Testis (tissue), 3 donors: Measurements from ENCODE around the gene SERPINA10. TPM values are rescaled to one million over a fixed set of nuclear protein-coding genes. Genes with fewer than 3 reads are reported as not detected.

Experiments
- DNase-seq: peaks from one replicate; pipeline ENCODE4 v3.0.0-alpha.2; 2019
- H3K27ac ChIP-seq, 2 donors: fragments of 200-600 bp; sonication (generic); one replicate each; pipeline ENCODE4 v1.5.1; 2019
- H3K27me3 ChIP-seq: fragments of 200-600 bp; sonication (generic); one replicate; pipeline ENCODE4 v1.5.1; 2019
- H3K36me3 ChIP-seq: fragments of 200-600 bp; sonication (generic); one replicate; pipeline ENCODE4 v1.5.1; 2017; ENCODE audit warnings: low read depth; ENCODE audit errors: missing control alignments
- H3K4me1 ChIP-seq: fragments of 200-600 bp; sonication (generic); one replicate; pipeline ENCODE4 v1.5.1; 2019
- H3K4me3 ChIP-seq, 2 donors: fragments of 200-600 bp; sonication (generic); one replicate each; pipeline ENCODE4 v1.5.1; 2017 to 2019
- H3K9me3 ChIP-seq: fragments of 200-600 bp; sonication (generic); one replicate; pipeline ENCODE4 v1.5.1; 2017
- POLR2A ChIP-seq: fragments of 450-650 bp; IDR thresholded peaks from one replicate; pipeline ENCODE4 v1.6.1; 2017; ENCODE audit warnings: antibody characterized with exemption, mild to moderate bottlenecking, moderate library complexity
- WGBS, 2 donors: methylation state at CpG; one replicate each; pipeline ENCODE4 v1.1.5; 2018; 5-methylcytosine and 5-hydroxymethylcytosine counted together
- intact Hi-C: fragments of 100-400 bp; cut with DNase I; formaldehyde crosslinking; loops from one replicate; pipeline ENCODE4 v1.15.1; 2023; ENCODE audit warnings: low total_unique reads
- polyA plus RNA-seq: library from polyadenylated mRNA; stranded (reverse); fragments of 350-450 nt; fragmentation: Illumina TruSeq; extraction: RNeasy Lipid Tissue Mini Kit (QIAGEN cat#74804); gene quantifications from one replicate; pipeline ENCODE4 v1.2.3, GENCODE V29; 2014; ENCODE audit warnings: low read depth, low replicate concordance; ENCODE audit not compliant: insufficient read depth
- total RNA-seq, 2 donors: library from RNA; depleted of rRNA; stranded (reverse); fragments of >200 nt; gene quantifications; one replicate each; pipeline ENCODE4 v1.2.3, GENCODE V29; 2016
- TF ChIP-seq, protein P1 (sequence below), 3 experiments: fragments of 450-650 bp in 2 of 3; fragments of 200-600 bp in 1 of 3; sonication (generic) in 1 of 3; IDR thresholded peaks; one replicate each; pipeline ENCODE4 v1.5.1; 2016 to 2019; ENCODE audit warnings: antibody characterized with exemption in 3 of 3, mild to moderate bottlenecking in 2 of 3, moderate library complexity in 1 of 3

SERPINA10 gene
- total and polyA plus RNA-seq, 3 donors from 2014 or later: not detected

DNA sequence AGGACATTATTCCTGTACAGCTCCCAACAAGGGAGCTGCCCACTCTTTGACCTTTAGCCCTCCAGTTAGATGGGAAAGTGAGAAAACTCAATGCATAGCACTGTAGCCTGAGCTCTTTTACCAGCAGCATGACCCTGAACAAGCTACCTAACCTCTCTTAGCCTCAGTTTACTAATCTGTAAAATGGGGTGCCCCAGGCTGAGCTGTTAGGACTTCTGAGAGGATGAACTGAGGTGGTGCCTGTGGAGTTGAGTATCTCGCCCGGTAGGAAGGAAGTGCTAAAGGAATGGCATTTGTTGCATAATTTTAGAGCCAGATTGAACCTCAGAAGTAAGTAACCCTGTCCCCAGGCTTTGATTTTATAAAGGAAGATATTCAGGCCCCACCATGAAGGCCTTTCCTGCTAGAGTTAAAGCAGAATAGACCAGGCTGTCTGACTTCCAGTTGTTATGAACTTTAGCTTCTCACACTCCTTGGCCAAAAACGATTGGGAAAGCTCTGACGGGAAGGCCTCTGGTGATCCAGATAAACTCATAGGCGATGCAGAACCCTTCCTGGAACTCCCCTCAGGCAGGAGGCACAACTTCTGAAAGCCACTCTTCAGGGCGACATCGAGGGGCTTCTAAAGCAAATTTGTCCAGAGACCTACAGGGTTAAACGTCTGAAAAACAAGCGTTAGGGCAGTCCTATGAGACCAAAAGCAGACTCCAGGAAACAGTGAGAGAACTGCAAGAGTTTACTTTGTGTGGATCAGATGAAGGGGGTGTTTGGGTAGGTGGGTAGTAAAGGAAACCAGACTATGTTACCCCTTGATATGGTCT lies 2.5 kb upstream of the SERPINA10 start:
- Histone ChIP-seq H3K27me3 (no peaks in the 10 kb centered on the region), H3K36me3 (no peaks in the 10 kb centered on the region), H3K27ac (no peak overlapping the region), H3K4me1 (peaks cover under 1% of the 10 kb centered on the region), H3K9me3 (no peaks in the 10 kb centered on the region), H3K4me3 (no peak overlapping the region)
- no peak for DNase-seq
- intact Hi-C loops: no loop called here
- WGBS, 2 donors: 67 to 73% methylated on average over 9 of the region's 9 CpGs
- TF ChIP-seq, protein P1, sequence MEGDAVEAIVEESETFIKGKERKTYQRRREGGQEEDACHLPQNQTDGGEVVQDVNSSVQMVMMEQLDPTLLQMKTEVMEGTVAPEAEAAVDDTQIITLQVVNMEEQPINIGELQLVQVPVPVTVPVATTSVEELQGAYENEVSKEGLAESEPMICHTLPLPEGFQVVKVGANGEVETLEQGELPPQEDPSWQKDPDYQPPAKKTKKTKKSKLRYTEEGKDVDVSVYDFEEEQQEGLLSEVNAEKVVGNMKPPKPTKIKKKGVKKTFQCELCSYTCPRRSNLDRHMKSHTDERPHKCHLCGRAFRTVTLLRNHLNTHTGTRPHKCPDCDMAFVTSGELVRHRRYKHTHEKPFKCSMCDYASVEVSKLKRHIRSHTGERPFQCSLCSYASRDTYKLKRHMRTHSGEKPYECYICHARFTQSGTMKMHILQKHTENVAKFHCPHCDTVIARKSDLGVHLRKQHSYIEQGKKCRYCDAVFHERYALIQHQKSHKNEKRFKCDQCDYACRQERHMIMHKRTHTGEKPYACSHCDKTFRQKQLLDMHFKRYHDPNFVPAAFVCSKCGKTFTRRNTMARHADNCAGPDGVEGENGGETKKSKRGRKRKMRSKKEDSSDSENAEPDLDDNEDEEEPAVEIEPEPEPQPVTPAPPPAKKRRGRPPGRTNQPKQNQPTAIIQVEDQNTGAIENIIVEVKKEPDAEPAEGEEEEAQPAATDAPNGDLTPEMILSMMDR (IDR thresholded peaks at IDR 0.05): no peak
- no peak for TF ChIP-seq POLR2A

DNA sequence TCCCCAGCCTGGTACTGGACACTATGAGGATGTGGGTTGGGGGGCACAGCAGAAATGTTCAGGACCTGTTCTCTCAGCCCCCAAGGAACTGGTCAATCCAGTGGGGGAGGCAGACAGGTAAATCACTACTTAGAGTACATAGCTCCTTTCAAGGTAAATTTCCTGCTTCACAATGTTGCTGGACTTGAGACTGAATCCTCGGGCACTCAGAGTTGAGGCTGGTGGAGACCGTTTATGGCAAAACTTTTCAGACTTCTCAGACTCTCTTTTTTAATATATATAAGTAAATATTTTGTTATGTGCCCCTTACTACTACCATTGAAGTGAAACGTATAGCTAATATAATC lies 483 bp upstream of the SERPINA10 start:
- H3K36me3 ChIP-seq: no peaks in the 10 kb centered on the region
- intact Hi-C loops: no loop called here
- H3K27ac ChIP-seq: no peak overlapping the region
- peaks cover 5% of the 10 kb centered on the region for H3K4me1 ChIP-seq
- TF ChIP-seq POLR2A: no peak
- TF ChIP-seq, protein P1 (IDR thresholded peaks at IDR 0.05): no peak
- WGBS, 2 donors: 54 to 76% methylated on average over 3 of the region's 3 CpGs
- H3K4me3 ChIP-seq: no peak overlapping the region
- no peaks in the 10 kb centered on the region for H3K9me3 ChIP-seq
- DNase-seq: no peak
- no peaks in the 10 kb centered on the region for H3K27me3 ChIP-seq

GRCh38 chr14:94292526-94292871 lies 569 bp downstream of the SERPINA10 start:
- H3K4me3 ChIP-seq: no peak overlapping the region
- no peak for TF ChIP-seq POLR2A
- TF ChIP-seq, protein P1 (IDR thresholded peaks at IDR 0.05): no peak
- H3K9me3 ChIP-seq: no peaks in the 10 kb centered on the region
- 93 to 97% methylated on average over 3 of the region's 3 CpGs for WGBS, 2 donors
- H3K27me3 ChIP-seq: no peaks in the 10 kb centered on the region
- no peak overlapping the region for H3K27ac ChIP-seq
- no peak for DNase-seq
- intact Hi-C loops: no loop called here
- H3K36me3 ChIP-seq: no peaks in the 10 kb centered on the region
- peaks cover 5% of the 10 kb centered on the region for H3K4me1 ChIP-seq

DNA sequence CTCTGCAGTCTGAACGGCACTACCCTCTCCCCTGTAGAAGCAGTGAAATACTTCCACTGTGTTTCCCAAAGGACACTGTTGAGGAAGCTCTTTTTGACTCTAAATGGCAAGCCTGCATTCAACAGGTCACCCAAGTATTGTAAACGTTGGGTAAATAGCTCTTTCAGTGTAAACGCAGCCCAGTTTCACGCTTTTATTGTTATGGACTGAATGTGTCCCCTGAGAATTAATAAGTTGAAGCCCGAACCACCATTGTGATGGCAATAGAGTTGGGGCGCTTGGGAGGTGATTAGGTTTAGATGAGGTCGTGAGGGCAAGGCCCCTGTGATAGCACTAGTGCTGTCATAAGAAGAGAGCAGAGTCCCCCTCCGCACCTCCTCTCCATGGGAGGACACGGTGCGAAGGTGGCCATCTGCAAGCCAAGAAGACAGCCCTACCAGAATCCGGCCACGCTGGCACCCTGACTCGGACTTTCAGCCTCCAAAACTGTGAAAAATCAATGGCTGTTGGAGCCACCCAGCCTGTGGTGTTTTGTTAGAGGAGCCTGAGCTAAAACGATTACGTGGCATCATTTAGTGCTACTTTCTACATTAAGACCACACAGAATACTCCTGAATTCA lies 1.1 kb downstream of the SERPINA10 start:
- Histone ChIP-seq H3K27ac (no peak overlapping the region), H3K4me1 (peaks cover 5% of the 10 kb centered on the region), H3K9me3 (no peaks in the 10 kb centered on the region), H3K36me3 (no peaks in the 10 kb centered on the region), H3K4me3 (no peak overlapping the region), H3K27me3 (no peaks in the 10 kb centered on the region)
- 70 to 78% methylated on average over 12 to 15 of the region's 15 CpGs for WGBS, 2 donors
- TF ChIP-seq POLR2A: no peak
- TF ChIP-seq, protein P1 (IDR thresholded peaks at IDR 0.05): no peak
- no peak for DNase-seq
- intact Hi-C loops: no loop called here
